ENCODE measurements around the gene COL21A1.

- TF ChIP-seq POLR2A (IDR thresholded peaks at IDR 0.05; ENCODE audit: low read length), result no peak
- no peak for TF ChIP-seq GATA1 (IDR thresholded peaks at IDR 0.05; ENCODE audit: low read depth, low read length)
Observed at GRCh38 chr6:56270812-56271441, 23.5 kb upstream of the COL21A1 start.
